Measurements from ENCODE around the gene PRKAA1. TPM values are rescaled to one million over a fixed set of nuclear protein-coding genes. Genes with fewer than 3 reads are reported as not detected.
A peak's percentile ranks its signal among the peaks of the same experiment; 100 is the strongest.

The PRKAA1 gene
- total and polyA plus RNA-seq, 2 of the 13 experiments (the other 11 are each of a cell fraction or from before 2014, with no cell fraction given), result 36.6 to 58.0 TPM

GRCh38 chr5:40775085-40775845, 22.9 kb downstream of the PRKAA1 start:
- Histone ChIP-seq H4K20me1 (ENCODE audit: insufficient read depth, low read length) (peaks cover 3% of the 10 kb centered on the region; the same call in 1 of the 2 replicates), H3K9me3 (ENCODE audit: low read length) (no peaks in the 10 kb centered on the region), H3K27ac (ENCODE audit: extremely low read length, insufficient read depth, low read length) (no peak overlapping the region), H3K79me2 (ENCODE audit: insufficient read depth, low read length) (peaks cover 31% of the 10 kb centered on the region), H3K4me3 (replicated peaks in 1 of 3; ENCODE audit: insufficient read depth in 1 of 3, low read depth in 2 of 3, low read length in 3 of 3) (no peak overlapping the region), H3K27me3 (ENCODE audit: control insufficient read depth in 1 of 2, insufficient read depth in 2 of 2, low read length in 2 of 2) (no peaks in the 10 kb centered on the region), H2AFZ (ENCODE audit: low read length) (no peak overlapping the region), H3K4me2 (ENCODE audit: low read depth, low read length) (no peak overlapping the region), H3K36me3 (replicated peaks in 1 of 2; ENCODE audit: control insufficient read depth in 1 of 2, insufficient read depth in 2 of 2, low read length in 2 of 2) (peaks cover 11 to 40% of the 10 kb centered on the region in 2 experiments), H3K9ac (ENCODE audit: insufficient read depth, low read depth, low read length) (no peak overlapping the region), H3K4me1 (ENCODE audit: insufficient read depth, low read length) (peaks cover 23% of the 10 kb centered on the region)
- no peak for TF ChIP-seq ZNF44 (CRISPR knock-in tag; IDR thresholded peaks at IDR 0.05)
- 93% methylated on average over 4 of the region's 4 CpGs for WGBS (ENCODE audit: low lambda C conversion rate)
- ATAC-seq, result no peak
- ChIA-PET POLR2A (interaction anchor here (1.4 to 1.8 kb wide), 2 partner anchors 23 to 60 kb away, joined by 7 read pairs; partner anchors contain the start of genes PRKAA1 and RPL37), CTCF (ENCODE audit: low intra/inter-chr PET ratio, low total read pairs) (no interaction called here)
- intact Hi-C loops (cut with micrococcal nuclease; ENCODE audit: unreplicated experiment) (no loop called here), in situ Hi-C loops (cut with HindIII; ENCODE audit: extremely low pct_ligation_motif_present, low pct_unique_long_range_greater_than_20kb) (no loop called here)
- no peak for DNase-seq (ENCODE audit: low spot score)
- no peak for FAIRE-seq
- no TSS peak for BruUV-seq (replicated peaks)

DNA sequence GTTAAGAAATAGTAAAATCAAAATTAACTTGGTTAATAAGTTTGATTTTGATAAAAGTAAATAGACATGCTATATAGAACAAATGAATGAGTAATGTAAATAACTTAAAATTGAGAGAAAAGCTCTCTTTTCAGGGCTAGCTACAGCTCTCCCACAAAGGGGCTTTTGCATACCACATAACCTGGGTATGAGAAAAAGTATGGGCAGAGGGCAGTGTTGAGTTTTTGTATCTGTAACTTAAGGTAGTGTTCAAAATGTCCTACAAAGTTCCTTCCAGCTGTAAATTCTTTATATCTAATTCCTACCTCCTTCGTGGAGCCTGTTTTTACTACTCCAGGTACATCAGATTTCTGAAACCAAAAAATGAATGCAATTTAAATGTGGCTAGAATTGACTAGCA, 23.6 kb downstream of the PRKAA1 start:
- POLR2A ChIA-PET, result interaction anchor here (1.4 to 1.8 kb wide), 3 partner anchors 24 to 61 kb away, joined by 3 to 7 read pairs (median 7); partner anchors contain the start of genes PRKAA1 and RPL37

More for the DNA sequence above, 23.6 kb downstream of the PRKAA1 start:
- Histone ChIP-seq H3K4me2 (ENCODE audit: low read depth, low read length) (no peak overlapping the region), H3K4me3 (replicated peaks in 1 of 3; ENCODE audit: insufficient read depth in 1 of 3, low read depth in 2 of 3, low read length in 3 of 3) (no peak overlapping the region), H4K20me1 (ENCODE audit: insufficient read depth, low read length) (peaks cover 3% of the 10 kb centered on the region; the same call in 1 of the 2 replicates), H3K36me3 (replicated peaks in 1 of 2; ENCODE audit: control insufficient read depth in 1 of 2, insufficient read depth in 2 of 2, low read length in 2 of 2) (peaks cover 11 to 44% of the 10 kb centered on the region in 2 experiments), H3K4me1 (ENCODE audit: insufficient read depth, low read length) (peaks cover 17% of the 10 kb centered on the region), H3K27ac (ENCODE audit: extremely low read length, insufficient read depth, low read length) (no peak overlapping the region), H3K27me3 (ENCODE audit: control insufficient read depth in 1 of 2, insufficient read depth in 2 of 2, low read length in 2 of 2) (no peaks in the 10 kb centered on the region), H3K9ac (ENCODE audit: insufficient read depth, low read depth, low read length) (no peak overlapping the region), H2AFZ (ENCODE audit: low read length) (no peak overlapping the region), H3K79me2 (ENCODE audit: insufficient read depth, low read length) (peaks cover 24% of the 10 kb centered on the region), H3K9me3 (ENCODE audit: low read length) (no peaks in the 10 kb centered on the region)
- no peak for TF ChIP-seq ZNF468 (CRISPR knock-in tag; IDR thresholded peaks at IDR 0.05)
- TF ChIP-seq ZNF704 (CRISPR knock-in tag; IDR thresholded peaks at IDR 0.05; ENCODE audit: borderline replicate concordance), result no peak
- TF ChIP-seq ZNF44 (CRISPR knock-in tag; IDR thresholded peaks at IDR 0.05), result no peak
- TF ChIP-seq ZNF326 (CRISPR knock-in tag; IDR thresholded peaks at IDR 0.05; ENCODE audit: borderline replicate concordance), result no peak
- TF ChIP-seq ZC3H13 (CRISPR knock-in tag; IDR thresholded peaks at IDR 0.05), result no peak
- no peak for TF ChIP-seq CENPX (CRISPR knock-in tag; IDR thresholded peaks at IDR 0.05)
- peak; percentile 4; the same call in 1 of the 2 replicates for TF ChIP-seq SMC3 (IDR thresholded peaks at IDR 0.05; ENCODE audit: low read length)
- peak; percentile 41 for TF ChIP-seq CTCF (CRISPR knock-in tag; IDR thresholded peaks at IDR 0.05)
- no peak for TF ChIP-seq SNAPC5 (CRISPR knock-in tag; IDR thresholded peaks at IDR 0.05; ENCODE audit: borderline replicate concordance)
- peak; percentile 55 for TF ChIP-seq STAG1 (CRISPR knock-in tag; IDR thresholded peaks at IDR 0.05)
- intact Hi-C loops (cut with micrococcal nuclease; ENCODE audit: unreplicated experiment), result no loop called here
- WGBS (ENCODE audit: low lambda C conversion rate), result 88% methylated on average over 1 of the region's 1 CpG
- ATAC-seq (peak; percentile 70), FAIRE-seq (no peak), DNase-seq (ENCODE audit: low spot score) (peak; percentile 16)
- in situ Hi-C loops (cut with HindIII; ENCODE audit: extremely low pct_ligation_motif_present, low pct_unique_long_range_greater_than_20kb), result no loop called here
- CTCF ChIA-PET (ENCODE audit: low intra/inter-chr PET ratio, low total read pairs), result no interaction called here
- no TSS peak for BruUV-seq (replicated peaks)

Measured in HepG2 (cell line).